PFSK-1 (cell line): Measurements from ENCODE around the gene TWIST1. TPM values are rescaled to one million over a fixed set of nuclear protein-coding genes. Genes with fewer than 3 reads are reported as not detected.

Experiments used
- FOXP2 ChIP-seq: optimal IDR thresholded peaks from 2 replicates; pipeline ENCODE3; 2011; ENCODE audit warnings: borderline replicate concordance, control low read depth, inconsistent platforms; ENCODE audit not compliant: insufficient read depth; ENCODE audit errors: extremely low read length, extremely low read depth
- POLR2AphosphoS5 ChIP-seq: IDR thresholded peaks from 2 replicates; pipeline ENCODE4 v1.6.1; 2012; ENCODE audit warnings: low read depth, mild to moderate bottlenecking, control low read depth, low read length, moderate library complexity
- REST ChIP-seq, 2 experiments: IDR thresholded peaks; 2 replicates each; pipeline versions ENCODE4 v1.6.1 to v1.8.0; 2011 to 2012; ENCODE audit warnings: low read depth in 2 of 2, low read length in 2 of 2, control low read depth in 1 of 2, inconsistent platforms in 1 of 2, mild to moderate bottlenecking in 1 of 2, moderate library complexity in 1 of 2; ENCODE audit not compliant: insufficient read depth in 1 of 2
- SIN3A ChIP-seq: IDR thresholded peaks from 2 replicates; pipeline ENCODE4 v1.6.1; 2012; ENCODE audit warnings: mild to moderate bottlenecking, low read length, moderate library complexity, borderline replicate concordance; ENCODE audit not compliant: insufficient read depth
- TAF1 ChIP-seq: IDR thresholded peaks from 2 replicates; pipeline ENCODE4 v1.6.1; 2012; ENCODE audit warnings: low read length, control low read depth, borderline replicate concordance; ENCODE audit not compliant: insufficient read depth
- polyA plus RNA-seq: library from polyadenylated mRNA; unstranded; fragments of >200 nt; gene quantifications from one replicate; pipeline ENCODE4 v1.2.1, GENCODE V29; 2012; ENCODE audit warnings: low read depth, missing spikeins; ENCODE audit not compliant: insufficient read length

Gene TWIST1
- polyA plus RNA-seq: 22.7 TPM

GRCh38 chr7:19117091-19117869, at the start of gene TWIST1:
Gene TWIST1 (minus strand): TSS chr7:19117636. CDS start chr7:19117321, 315 bp downstream.
- TF ChIP-seq FOXP2 (peak; percentile 52), POLR2AphosphoS5 (no peak)

GRCh38 chr7:19161671-19162070, 44.2 kb upstream of the TWIST1 start:
- no peak for TF ChIP-seq FOXP2
- no peak for TF ChIP-seq TAF1
- TF ChIP-seq SIN3A: no peak
- no peak for TF ChIP-seq REST (IDR thresholded peaks at IDR 0.05; ENCODE audit: insufficient read depth in 1 of 2, low read depth in 2 of 2, low read length in 2 of 2)
- TF ChIP-seq POLR2AphosphoS5: no peak

GRCh38 chr7:19146699-19147098, 29.3 kb upstream of the TWIST1 start:
- TF ChIP-seq REST (IDR thresholded peaks at IDR 0.05; ENCODE audit: insufficient read depth in 1 of 2, low read depth in 2 of 2, low read length in 2 of 2) (peak; percentile 86 to 95), TAF1 (no peak)

GRCh38 chr7:19145434-19146115, 28.1 kb upstream of the TWIST1 start:
- TF ChIP-seq REST (IDR thresholded peaks at IDR 0.05; ENCODE audit: insufficient read depth in 1 of 2, low read depth in 2 of 2, low read length in 2 of 2) (no peak), SIN3A (no peak), POLR2AphosphoS5 (no peak), TAF1 (no peak), FOXP2 (no peak)

GRCh38 chr7:19144661-19145433, 27.4 kb upstream of the TWIST1 start, which contains the start of gene FERD3L:
Gene FERD3L (minus strand): TSS chr7:19145421. CDS start chr7:19145362, 59 bp downstream.
- TF ChIP-seq REST (IDR thresholded peaks at IDR 0.05; ENCODE audit: insufficient read depth in 1 of 2, low read depth in 2 of 2, low read length in 2 of 2): no peak
- no peak for TF ChIP-seq TAF1
- TF ChIP-seq POLR2AphosphoS5: no peak
- TF ChIP-seq FOXP2: no peak
- TF ChIP-seq SIN3A: no peak
